Measurements from ENCODE around the gene LINGO1.

- TF ChIP-seq EZH2 (IDR thresholded peaks at IDR 0.05; ENCODE audit: low read depth, low read length, severe bottlenecking) (no peak), CHD2 (IDR thresholded peaks at IDR 0.05; ENCODE audit: low read length) (no peak)
- TF ChIP-seq, protein P1, sequence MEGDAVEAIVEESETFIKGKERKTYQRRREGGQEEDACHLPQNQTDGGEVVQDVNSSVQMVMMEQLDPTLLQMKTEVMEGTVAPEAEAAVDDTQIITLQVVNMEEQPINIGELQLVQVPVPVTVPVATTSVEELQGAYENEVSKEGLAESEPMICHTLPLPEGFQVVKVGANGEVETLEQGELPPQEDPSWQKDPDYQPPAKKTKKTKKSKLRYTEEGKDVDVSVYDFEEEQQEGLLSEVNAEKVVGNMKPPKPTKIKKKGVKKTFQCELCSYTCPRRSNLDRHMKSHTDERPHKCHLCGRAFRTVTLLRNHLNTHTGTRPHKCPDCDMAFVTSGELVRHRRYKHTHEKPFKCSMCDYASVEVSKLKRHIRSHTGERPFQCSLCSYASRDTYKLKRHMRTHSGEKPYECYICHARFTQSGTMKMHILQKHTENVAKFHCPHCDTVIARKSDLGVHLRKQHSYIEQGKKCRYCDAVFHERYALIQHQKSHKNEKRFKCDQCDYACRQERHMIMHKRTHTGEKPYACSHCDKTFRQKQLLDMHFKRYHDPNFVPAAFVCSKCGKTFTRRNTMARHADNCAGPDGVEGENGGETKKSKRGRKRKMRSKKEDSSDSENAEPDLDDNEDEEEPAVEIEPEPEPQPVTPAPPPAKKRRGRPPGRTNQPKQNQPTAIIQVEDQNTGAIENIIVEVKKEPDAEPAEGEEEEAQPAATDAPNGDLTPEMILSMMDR (IDR thresholded peaks at IDR 0.05; ENCODE audit: control extremely low read depth in 1 of 3, insufficient read depth in 1 of 3, low read depth in 1 of 3, low read length in 3 of 3): no peak
Measured at GRCh38 chr15:77644543-77645247, 12.0 kb upstream of the LINGO1 start.

Data from H1 (cell line).